CD8-positive, alpha-beta memory T cell (primary cell): ENCODE results near the gene HHATL. TPM values are rescaled to one million over a fixed set of nuclear protein-coding genes. Genes with fewer than 3 reads are reported as not detected.
A peak's percentile ranks its signal among the peaks of the same experiment; 100 is the strongest.

Source experiments
- CTCF ChIA-PET: fragments of 350-600 bp; sonication (Branson Sonifier 250); formaldehyde crosslinking; loops from one replicate; lab custom pipeline; 2021; ENCODE audit warnings: antibody characterized with exemption; lab: Charles Lee
- POLR2A ChIA-PET: fragments of 350-600 bp; sonication (Branson Sonifier 250); formaldehyde crosslinking; loops from one replicate; lab custom pipeline; 2021; ENCODE audit warnings: antibody characterized with exemption; lab: Charles Lee
- DNase-seq, 5 donors: peaks; one replicate each; pipeline versions ENCODE4 v3.0.0 to v3.0.0-alpha.2; 2020 to 2022; ENCODE audit warnings: mixed read lengths in 1 of 5
- H3K27ac ChIP-seq: one replicate; pipeline ENCODE4 v1.7.0; 2013; ENCODE audit warnings: low read depth, mild to moderate bottlenecking, low read length, moderate library complexity
- H3K27me3 ChIP-seq: 2 replicates; pipeline ENCODE4 v1.7.0; 2013; ENCODE audit warnings: low read length, mild to moderate bottlenecking; ENCODE audit not compliant: insufficient read depth, poor library complexity, severe bottlenecking
- H3K36me3 ChIP-seq: 2 replicates; pipeline ENCODE4 v1.7.0; 2013; ENCODE audit warnings: mild to moderate bottlenecking, low read length, moderate library complexity; ENCODE audit not compliant: insufficient read depth
- H3K4me1 ChIP-seq: 2 replicates; pipeline ENCODE4 v1.7.0; 2013; ENCODE audit warnings: mild to moderate bottlenecking, low read length, moderate library complexity; ENCODE audit not compliant: insufficient read depth
- H3K4me3 ChIP-seq: 2 replicates; pipeline ENCODE4 v1.7.0; 2013; ENCODE audit warnings: mild to moderate bottlenecking, low read length
- H3K9me3 ChIP-seq: 2 replicates; pipeline ENCODE4 v1.7.0; 2013; ENCODE audit warnings: mild to moderate bottlenecking, low read length
- H3K27ac Mint-ChIP-seq, 8 donors: one replicate each; pipeline ENCODE4 v1.8.0; 2020 to 2021; ENCODE audit warnings: mixed read lengths in 8 of 8, mild to moderate bottlenecking in 6 of 8, inconsistent platforms in 3 of 8, moderate library complexity in 3 of 8
- H3K27me3 Mint-ChIP-seq, 2 donors: one replicate each; pipeline ENCODE4 v1.8.0; 2020 to 2021; ENCODE audit warnings: mixed read lengths in 2 of 2, mild to moderate bottlenecking in 1 of 2, moderate library complexity in 1 of 2
- H3K36me3 Mint-ChIP-seq, 3 donors: one replicate each; pipeline ENCODE4 v1.8.0; 2020 to 2021; ENCODE audit warnings: mixed read lengths in 3 of 3, inconsistent platforms in 1 of 3, mild to moderate bottlenecking in 1 of 3
- H3K4me1 Mint-ChIP-seq, 3 donors: one replicate each; pipeline ENCODE4 v1.8.0; 2020 to 2021; ENCODE audit warnings: mixed read lengths in 3 of 3, inconsistent platforms in 1 of 3, mild to moderate bottlenecking in 1 of 3
- H3K4me3 Mint-ChIP-seq, 7 donors: one replicate each; pipeline ENCODE4 v1.8.0; 2020 to 2021; ENCODE audit warnings: mixed read lengths in 7 of 7, mild to moderate bottlenecking in 6 of 7, moderate library complexity in 4 of 7, inconsistent platforms in 2 of 7
- H3K9me3 Mint-ChIP-seq, 5 donors: one replicate each; pipeline ENCODE4 v1.8.0; 2020 to 2022; ENCODE audit warnings: mixed read lengths in 5 of 5, mild to moderate bottlenecking in 3 of 5, moderate library complexity in 2 of 5, inconsistent platforms in 1 of 5
- polyA plus RNA-seq: library from polyadenylated mRNA; unstranded; fragments of 300-500 nt; fragmentation: Illumina TruSeq; gene quantifications from one replicate; pipeline ENCODE4 v1.2.3, GENCODE V29; 2021
- total RNA-seq, 2 experiments: library from RNA; stranded (reverse); gene quantifications; one replicate each; pipeline ENCODE4 v1.2.3, GENCODE V29; 2021

HHATL gene
- total and polyA plus RNA-seq, 3 experiments from 2014 or later, result not detected

- Mint-ChIP-seq H3K9me3 (no peaks in the 10 kb centered on the region), H3K27ac (no peak overlapping the region), H3K36me3 (no peaks in the 10 kb centered on the region), H3K27me3 (peaks cover 16 to 28% of the 10 kb centered on the region in 2 donors), H3K4me1 (peaks cover 0 to 5% (median 0%) of the 10 kb centered on the region in 3 donors), H3K4me3 (no peak overlapping the region)
- Histone ChIP-seq H3K36me3 (no peaks in the 10 kb centered on the region), H3K27ac (no peak overlapping the region), H3K9me3 (no peaks in the 10 kb centered on the region), H3K27me3 (no peaks in the 10 kb centered on the region), H3K4me1 (no peaks in the 10 kb centered on the region), H3K4me3 (no peak overlapping the region)
- CTCF ChIA-PET, result no interaction called here
- POLR2A ChIA-PET, result interaction anchor here (0.6 kb wide), 1 partner anchor 31 kb away, joined by 3 read pairs; no protein-coding TSS in a partner anchor
- DNase-seq, result peak in 1 of 5 donors; percentile 29
Observed at GRCh38 chr3:42683875-42684598, 18.6 kb downstream of the HHATL start.

GRCh38 chr3:42682301-42683070 is 20.1 kb downstream of the HHATL start:
- Histone ChIP-seq H3K27me3 (no peaks in the 10 kb centered on the region), H3K4me3 (no peak overlapping the region), H3K9me3 (no peaks in the 10 kb centered on the region), H3K27ac (no peak overlapping the region), H3K4me1 (no peaks in the 10 kb centered on the region), H3K36me3 (no peaks in the 10 kb centered on the region)
- peaks cover 0 to 11% (median 8%) of the 10 kb centered on the region in 5 donors for H3K9me3 Mint-ChIP-seq
- no peak overlapping the region for H3K4me3 Mint-ChIP-seq
- H3K4me1 Mint-ChIP-seq, result peaks cover 0 to 5% (median 0%) of the 10 kb centered on the region in 3 donors
- ChIA-PET POLR2A (no interaction called here), CTCF (no interaction called here)
- peaks cover 16 to 39% of the 10 kb centered on the region in 2 donors for H3K27me3 Mint-ChIP-seq
- H3K27ac Mint-ChIP-seq, result no peak overlapping the region
- peaks cover 0 to 5% (median 0%) of the 10 kb centered on the region in 3 donors for H3K36me3 Mint-ChIP-seq
- peak in 1 of 5 donors; percentile 20 for DNase-seq

DNA sequence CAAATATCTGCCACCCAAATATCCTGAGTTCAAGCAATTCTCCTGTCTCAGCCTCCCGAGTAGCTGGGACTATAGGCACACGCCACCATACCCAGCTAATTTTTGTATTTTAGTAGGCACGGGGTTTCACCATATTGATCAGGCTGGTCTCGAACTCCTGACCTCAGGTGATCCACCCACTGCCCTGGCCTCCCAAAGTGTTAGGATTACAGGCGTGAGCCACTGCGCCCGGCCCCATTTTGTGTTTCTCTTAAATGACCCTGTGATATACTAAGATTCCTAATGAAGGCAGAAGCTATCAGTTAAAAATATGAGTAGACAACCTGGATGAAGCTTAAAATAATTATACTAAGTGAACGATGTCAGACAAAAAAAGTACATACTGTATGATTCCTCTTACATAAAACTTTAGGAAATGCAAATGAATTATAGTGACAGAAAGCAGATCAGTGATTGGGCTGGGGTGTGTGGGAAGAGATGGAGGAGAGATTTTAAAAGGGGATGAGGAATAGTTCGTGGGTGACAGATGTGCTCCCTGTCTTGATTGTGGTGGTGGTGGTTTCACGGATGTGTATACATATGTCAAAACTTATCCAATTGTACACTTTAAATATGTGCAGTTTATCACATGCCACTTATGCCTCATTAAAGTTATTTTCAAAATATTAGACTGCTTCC is 21.1 kb downstream of the HHATL start:
- Mint-ChIP-seq H3K27ac (no peak overlapping the region), H3K27me3 (peaks cover 15 to 48% of the 10 kb centered on the region in 2 donors), H3K4me3 (no peak overlapping the region), H3K36me3 (peaks cover 0 to 6% (median 0%) of the 10 kb centered on the region in 3 donors), H3K9me3 (peaks cover 5 to 18% (median 14%) of the 10 kb centered on the region in 5 donors), H3K4me1 (peaks cover 0 to 5% (median 0%) of the 10 kb centered on the region in 3 donors)
- ChIA-PET CTCF (no interaction called here), POLR2A (no interaction called here)
- no peak for DNase-seq
- Histone ChIP-seq H3K4me1 (no peaks in the 10 kb centered on the region), H3K9me3 (no peaks in the 10 kb centered on the region), H3K36me3 (no peaks in the 10 kb centered on the region), H3K4me3 (no peak overlapping the region), H3K27me3 (no peaks in the 10 kb centered on the region), H3K27ac (no peak overlapping the region)

GRCh38 chr3:42680806-42681205 is 21.8 kb downstream of the HHATL start:
- Histone ChIP-seq H3K4me1 (no peaks in the 10 kb centered on the region), H3K27me3 (no peaks in the 10 kb centered on the region), H3K27ac (no peak overlapping the region), H3K9me3 (no peaks in the 10 kb centered on the region), H3K4me3 (no peak overlapping the region), H3K36me3 (no peaks in the 10 kb centered on the region)
- Mint-ChIP-seq H3K27ac (no peak overlapping the region), H3K27me3 (peaks cover 19 to 54% of the 10 kb centered on the region in 2 donors), H3K4me1 (peaks cover 0 to 3% (median 0%) of the 10 kb centered on the region in 3 donors), H3K9me3 (peaks cover 7 to 19% (median 18%) of the 10 kb centered on the region in 5 donors), H3K4me3 (no peak overlapping the region), H3K36me3 (peaks cover 0 to 11% (median 0%) of the 10 kb centered on the region in 3 donors)
- no peak for DNase-seq
- ChIA-PET CTCF (no interaction called here), POLR2A (no interaction called here)

DNA sequence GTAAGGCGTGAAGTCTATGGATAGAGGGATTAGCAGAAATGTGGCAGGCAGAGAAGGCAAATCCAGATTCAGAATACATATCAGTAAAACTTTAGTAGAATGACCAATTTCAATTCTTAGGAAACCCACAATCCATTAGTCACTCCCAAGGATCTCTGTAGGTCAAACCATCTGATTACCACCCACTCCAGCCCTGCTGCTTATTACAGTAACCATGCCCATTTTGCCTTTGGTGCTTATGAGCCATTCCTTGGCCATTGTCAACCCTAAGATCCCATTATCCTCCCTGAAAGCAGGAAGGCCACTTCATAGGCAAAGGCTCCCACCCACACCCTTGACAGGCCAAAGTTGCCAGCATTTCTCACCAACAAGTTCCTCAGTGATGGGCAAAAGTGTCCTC is 22.3 kb downstream of the HHATL start:
- Histone ChIP-seq H3K4me1 (no peaks in the 10 kb centered on the region), H3K9me3 (no peaks in the 10 kb centered on the region), H3K27me3 (no peaks in the 10 kb centered on the region), H3K36me3 (no peaks in the 10 kb centered on the region), H3K4me3 (no peak overlapping the region), H3K27ac (no peak overlapping the region)
- no peak overlapping the region for H3K27ac Mint-ChIP-seq
- peaks cover 19 to 54% of the 10 kb centered on the region in 2 donors for H3K27me3 Mint-ChIP-seq
- POLR2A ChIA-PET, result no interaction called here
- no peaks in the 10 kb centered on the region for H3K4me1 Mint-ChIP-seq
- no peak for DNase-seq
- CTCF ChIA-PET, result no interaction called here
- H3K36me3 Mint-ChIP-seq, result peaks cover 0 to 11% (median 0%) of the 10 kb centered on the region in 3 donors
- no peak overlapping the region for H3K4me3 Mint-ChIP-seq
- H3K9me3 Mint-ChIP-seq, result peaks cover 7 to 19% (median 18%) of the 10 kb centered on the region in 5 donors

DNA sequence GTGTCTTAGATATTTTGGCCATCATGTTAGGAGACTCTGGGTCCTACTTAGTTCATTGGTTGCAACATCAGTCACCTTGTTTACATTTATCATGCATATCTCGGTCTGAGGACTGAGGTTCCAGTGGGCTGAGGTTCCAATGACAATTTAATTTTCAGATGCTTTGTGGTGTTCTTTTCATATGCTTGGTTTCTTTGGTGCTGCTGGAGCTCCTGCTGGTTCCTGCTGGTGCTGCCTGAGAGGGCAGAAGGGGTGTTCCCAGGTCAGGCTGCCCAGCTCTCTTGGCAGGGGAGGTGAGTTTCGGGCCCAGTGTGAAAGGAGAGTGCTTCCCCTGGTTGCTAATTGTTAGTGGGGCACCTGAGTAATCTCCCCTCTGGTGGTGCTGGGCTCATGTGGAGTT is 24.2 kb downstream of the HHATL start:
- H3K36me3 Mint-ChIP-seq, result peaks cover 0 to 11% (median 0%) of the 10 kb centered on the region in 3 donors
- Histone ChIP-seq H3K27ac (no peak overlapping the region), H3K9me3 (no peaks in the 10 kb centered on the region), H3K4me3 (no peak overlapping the region), H3K27me3 (no peaks in the 10 kb centered on the region), H3K4me1 (no peaks in the 10 kb centered on the region), H3K36me3 (no peaks in the 10 kb centered on the region)
- DNase-seq, result no peak
- peaks cover 7 to 19% (median 18%) of the 10 kb centered on the region in 5 donors for H3K9me3 Mint-ChIP-seq
- H3K4me1 Mint-ChIP-seq, result no peaks in the 10 kb centered on the region
- ChIA-PET POLR2A (no interaction called here), CTCF (no interaction called here)
- H3K27me3 Mint-ChIP-seq, result peaks cover 12 to 47% of the 10 kb centered on the region in 2 donors
- H3K27ac Mint-ChIP-seq, result no peak overlapping the region
- no peak overlapping the region for H3K4me3 Mint-ChIP-seq

- ChIA-PET CTCF (no interaction called here), POLR2A (no interaction called here)
- Histone ChIP-seq H3K36me3 (no peaks in the 10 kb centered on the region), H3K27ac (no peak overlapping the region), H3K9me3 (no peaks in the 10 kb centered on the region), H3K27me3 (no peaks in the 10 kb centered on the region), H3K4me3 (no peak overlapping the region), H3K4me1 (no peaks in the 10 kb centered on the region)
- H3K9me3 Mint-ChIP-seq, result peaks cover 7 to 19% (median 18%) of the 10 kb centered on the region in 5 donors
- H3K27me3 Mint-ChIP-seq, result peaks cover 4 to 36% of the 10 kb centered on the region in 2 donors
- peaks cover 0 to 11% (median 0%) of the 10 kb centered on the region in 3 donors for H3K36me3 Mint-ChIP-seq
- no peak for DNase-seq
- no peak overlapping the region for H3K27ac Mint-ChIP-seq
- H3K4me3 Mint-ChIP-seq, result no peak overlapping the region
- H3K4me1 Mint-ChIP-seq, result no peaks in the 10 kb centered on the region
Observed at GRCh38 chr3:42675909-42676308, 26.7 kb downstream of the HHATL start.
